T-helper 1 cell treated with Interleukin-12 subunit alpha and Interleukin-12 subunit beta and Interleukin-4 antibody, amounts not matched to agents 30 μg/mL and 1 μg/mL, for 36 hours (primary cell): ENCODE data around the gene GP5.

Source experiments
- H3K27ac Mint-ChIP-seq: one replicate; pipeline ENCODE4 v1.8.0; 2021; ENCODE audit warnings: mild to moderate bottlenecking, mixed read lengths
- H3K27me3 Mint-ChIP-seq: one replicate; pipeline ENCODE4 v1.8.0; 2021; ENCODE audit warnings: low read depth, mixed read lengths
- H3K36me3 Mint-ChIP-seq: one replicate; pipeline ENCODE4 v1.8.0; 2021; ENCODE audit warnings: low read depth, mixed read lengths
- H3K4me1 Mint-ChIP-seq: one replicate; pipeline ENCODE4 v1.8.0; 2021; ENCODE audit warnings: low read depth, mixed read lengths
- H3K4me3 Mint-ChIP-seq: one replicate; pipeline ENCODE4 v1.8.0; 2021; ENCODE audit warnings: mild to moderate bottlenecking, moderate library complexity, mixed read lengths
- H3K9me3 Mint-ChIP-seq: one replicate; pipeline ENCODE4 v1.8.0; 2021; ENCODE audit warnings: mixed read lengths

Gene GP5

GRCh38 chr3:194407423-194407822, 8.4 kb upstream of the GP5 start:
- no peak overlapping the region for H3K4me3 Mint-ChIP-seq
- H3K4me1 Mint-ChIP-seq = peaks cover 4% of the 10 kb centered on the region
- H3K36me3 Mint-ChIP-seq = peaks cover 8% of the 10 kb centered on the region
- no peaks in the 10 kb centered on the region for H3K9me3 Mint-ChIP-seq
- H3K27me3 Mint-ChIP-seq = no peaks in the 10 kb centered on the region
- no peak overlapping the region for H3K27ac Mint-ChIP-seq

- no peaks in the 10 kb centered on the region for H3K9me3 Mint-ChIP-seq
- peaks cover 5% of the 10 kb centered on the region for H3K36me3 Mint-ChIP-seq
- H3K27ac Mint-ChIP-seq = no peak overlapping the region
- H3K27me3 Mint-ChIP-seq = no peaks in the 10 kb centered on the region
- no peak overlapping the region for H3K4me3 Mint-ChIP-seq
- no peaks in the 10 kb centered on the region for H3K4me1 Mint-ChIP-seq
These were observed 6.7 kb upstream of the GP5 start for GRCh38 chr3:194405766-194406165.

- peaks cover 3% of the 10 kb centered on the region for H3K36me3 Mint-ChIP-seq
- H3K4me1 Mint-ChIP-seq = peaks cover 5% of the 10 kb centered on the region
- no peaks in the 10 kb centered on the region for H3K9me3 Mint-ChIP-seq
- no peak overlapping the region for H3K4me3 Mint-ChIP-seq
- no peak overlapping the region for H3K27ac Mint-ChIP-seq
- no peaks in the 10 kb centered on the region for H3K27me3 Mint-ChIP-seq
These were observed 5.5 kb upstream of the GP5 start for GRCh38 chr3:194404365-194405140.

- H3K4me1 Mint-ChIP-seq = peaks cover 26% of the 10 kb centered on the region
- no peak overlapping the region for H3K4me3 Mint-ChIP-seq
- no peaks in the 10 kb centered on the region for H3K9me3 Mint-ChIP-seq
- peaks cover 1% of the 10 kb centered on the region for H3K36me3 Mint-ChIP-seq
- peaks cover 5% of the 10 kb centered on the region for H3K27me3 Mint-ChIP-seq
- H3K27ac Mint-ChIP-seq = no peak overlapping the region
These were observed 2.8 kb upstream of the GP5 start for GRCh38 chr3:194401868-194402329.

- Mint-ChIP-seq H3K36me3 (peaks cover 1% of the 10 kb centered on the region), H3K27ac (no peak overlapping the region), H3K4me3 (no peak overlapping the region), H3K9me3 (no peaks in the 10 kb centered on the region), H3K4me1 (peaks cover 28% of the 10 kb centered on the region), H3K27me3 (peaks cover 5% of the 10 kb centered on the region)
These were observed 2.3 kb upstream of the GP5 start for GRCh38 chr3:194401346-194401745.

- H3K4me3 Mint-ChIP-seq = no peak overlapping the region
- H3K4me1 Mint-ChIP-seq = peaks cover 40% of the 10 kb centered on the region
- peaks cover 9% of the 10 kb centered on the region for H3K27me3 Mint-ChIP-seq
- no peaks in the 10 kb centered on the region for H3K9me3 Mint-ChIP-seq
- no peak overlapping the region for H3K27ac Mint-ChIP-seq
- peaks cover 1% of the 10 kb centered on the region for H3K36me3 Mint-ChIP-seq
These were observed 877 bp upstream of the GP5 start for GRCh38 chr3:194399874-194400411.

- peaks cover 44% of the 10 kb centered on the region for H3K4me1 Mint-ChIP-seq
- peaks cover 9% of the 10 kb centered on the region for H3K27me3 Mint-ChIP-seq
- H3K9me3 Mint-ChIP-seq = no peaks in the 10 kb centered on the region
- H3K36me3 Mint-ChIP-seq = no peaks in the 10 kb centered on the region
- H3K27ac Mint-ChIP-seq = peak overlapping the region; percentile 86
- peak overlapping the region; percentile 80 for H3K4me3 Mint-ChIP-seq
These were observed 1.2 kb downstream of the GP5 start for GRCh38 chr3:194397757-194398312.

- Mint-ChIP-seq H3K36me3 (no peaks in the 10 kb centered on the region), H3K4me3 (peak overlapping the region; percentile 80), H3K27ac (peak overlapping the region; percentile 86), H3K27me3 (peaks cover 9% of the 10 kb centered on the region), H3K9me3 (no peaks in the 10 kb centered on the region), H3K4me1 (peaks cover 44% of the 10 kb centered on the region)
These were observed 2.0 kb downstream of the GP5 start for GRCh38 chr3:194396859-194397756.

- Mint-ChIP-seq H3K36me3 (no peaks in the 10 kb centered on the region), H3K4me1 (peaks cover 44% of the 10 kb centered on the region), H3K27me3 (peaks cover 10% of the 10 kb centered on the region), H3K27ac (peak overlapping the region; percentile 89), H3K9me3 (no peaks in the 10 kb centered on the region), H3K4me3 (peak overlapping the region; percentile 82)
These were observed 2.6 kb downstream of the GP5 start for GRCh38 chr3:194396539-194396858.

GRCh38 chr3:194395778-194396538, 3.1 kb downstream of the GP5 start:
- Mint-ChIP-seq H3K4me1 (peaks cover 44% of the 10 kb centered on the region), H3K4me3 (peak overlapping the region; percentile 82), H3K27ac (peak overlapping the region; percentile 89), H3K36me3 (peaks cover under 1% of the 10 kb centered on the region), H3K27me3 (peaks cover 15% of the 10 kb centered on the region), H3K9me3 (peaks cover 5% of the 10 kb centered on the region)

GRCh38 chr3:194395212-194395611, 3.9 kb downstream of the GP5 start:
- H3K36me3 Mint-ChIP-seq = peaks cover 3% of the 10 kb centered on the region
- peaks cover 43% of the 10 kb centered on the region for H3K4me1 Mint-ChIP-seq
- H3K27me3 Mint-ChIP-seq = peaks cover 22% of the 10 kb centered on the region
- peaks cover 12% of the 10 kb centered on the region for H3K9me3 Mint-ChIP-seq
- H3K27ac Mint-ChIP-seq = peak overlapping the region; percentile 89
- H3K4me3 Mint-ChIP-seq = peak overlapping the region; percentile 50

GRCh38 chr3:194392576-194392975, 6.5 kb downstream of the GP5 start:
- no peak overlapping the region for H3K27ac Mint-ChIP-seq
- H3K4me3 Mint-ChIP-seq = no peak overlapping the region
- peaks cover 27% of the 10 kb centered on the region for H3K27me3 Mint-ChIP-seq
- peaks cover 22% of the 10 kb centered on the region for H3K4me1 Mint-ChIP-seq
- H3K9me3 Mint-ChIP-seq = peaks cover 21% of the 10 kb centered on the region
- H3K36me3 Mint-ChIP-seq = peaks cover 3% of the 10 kb centered on the region

- peaks cover 21% of the 10 kb centered on the region for H3K9me3 Mint-ChIP-seq
- peaks cover 23% of the 10 kb centered on the region for H3K27me3 Mint-ChIP-seq
- H3K27ac Mint-ChIP-seq = no peak overlapping the region
- no peak overlapping the region for H3K4me3 Mint-ChIP-seq
- H3K4me1 Mint-ChIP-seq = peaks cover 10% of the 10 kb centered on the region
- H3K36me3 Mint-ChIP-seq = peaks cover 3% of the 10 kb centered on the region
These were observed 8.2 kb downstream of the GP5 start for GRCh38 chr3:194390835-194391234.

GRCh38 chr3:194389269-194389668, 9.8 kb downstream of the GP5 start:
- no peaks in the 10 kb centered on the region for H3K4me1 Mint-ChIP-seq
- H3K9me3 Mint-ChIP-seq = peaks cover 21% of the 10 kb centered on the region
- H3K27ac Mint-ChIP-seq = no peak overlapping the region
- H3K36me3 Mint-ChIP-seq = peaks cover 3% of the 10 kb centered on the region
- H3K27me3 Mint-ChIP-seq = peaks cover 23% of the 10 kb centered on the region
- no peak overlapping the region for H3K4me3 Mint-ChIP-seq
